Measurements from ENCODE around the gene HEG1.

- TF ChIP-seq CTCF (IDR thresholded peaks at IDR 0.05; ENCODE audit: extremely low read depth in 1 of 2, insufficient read depth in 1 of 2, low read depth in 1 of 2, low read length in 2 of 2) (no peak), EZH2 (IDR thresholded peaks at IDR 0.05; ENCODE audit: borderline replicate concordance, low read depth, low read length, severe bottlenecking) (no peak), POLR2AphosphoS5 (IDR thresholded peaks at IDR 0.05; ENCODE audit: insufficient read depth, low read depth, low read length) (no peak), MAX (IDR thresholded peaks at IDR 0.05; ENCODE audit: insufficient read depth, insufficient read length) (no peak), POLR2A (IDR thresholded peaks at IDR 0.05; ENCODE audit: low read depth, low read length) (no peak), GATA2 (IDR thresholded peaks at IDR 0.05; ENCODE audit: insufficient read depth, insufficient read length, low read depth, low read length) (no peak), JUN (IDR thresholded peaks at IDR 0.05; ENCODE audit: borderline replicate concordance, insufficient read depth, insufficient read length, low read depth) (no peak)
These were observed 72.9 kb downstream of the HEG1 start for GRCh38 chr3:124982855-124983254.
